Left colon (tissue), 2 donors: ENCODE results near the gene RFPL3. TPM values are rescaled to one million over a fixed set of nuclear protein-coding genes. Genes with fewer than 3 reads are reported as not detected.
"Not testable (repeated sequence)": the region's sequence is repeated elsewhere in the genome, so short reads cannot be mapped to it uniquely, and the experiment has no call there.

Source experiments
- ATAC-seq: fragments of 200-7000 bp; cut with Tn5 transposase; one replicate; pipeline ENCODE4 v1.9.1; 2020; ENCODE audit warnings: mild to moderate bottlenecking, moderate library complexity
- DNase-seq, 2 donors: peaks; one replicate each; pipeline ENCODE4 v3.0.0-alpha.2; 2020
- intact Hi-C, 2 donors: fragments of 100-400 bp; cut with DNase I in 1 of 2; cut with micrococcal nuclease in 1 of 2; formaldehyde crosslinking; loops; one replicate each; pipeline versions ENCODE4 v1.11.2 to v1.14.0; 2022; cut with DNase I, micrococcal nuclease
- long read RNA-seq: library from polyadenylated mRNA; unstranded; transcript quantifications from one replicate; pipeline ENCODE4 v2.0.0, GENCODE V29; 2021
- total RNA-seq, 2 donors: library from RNA; stranded (reverse); fragmentation: NEBNext Ultra II Directional; extraction: Animal tissue kit (Norgen Biotek cat#: 25700); gene quantifications; one replicate each; pipeline ENCODE4 v1.2.1, GENCODE V29; 2021
- donor health status: DM: no; HTN: no; CAD: no.
- donor health status: DM: yes; HTN: yes; CAD: no.

Gene RFPL3
- total RNA-seq = not detected
- long read RNA-seq = 0 reads

- DNase-seq, ATAC-seq, intact Hi-C loops: not testable (repeated sequence)
These were observed at the start of gene RFPL3 for GRCh38 chr22:32357567-32357966. Gene RFPL3 (plus strand): TSS chr22:32357867. CDS start chr22:32358072, 205 bp downstream.

DNA sequence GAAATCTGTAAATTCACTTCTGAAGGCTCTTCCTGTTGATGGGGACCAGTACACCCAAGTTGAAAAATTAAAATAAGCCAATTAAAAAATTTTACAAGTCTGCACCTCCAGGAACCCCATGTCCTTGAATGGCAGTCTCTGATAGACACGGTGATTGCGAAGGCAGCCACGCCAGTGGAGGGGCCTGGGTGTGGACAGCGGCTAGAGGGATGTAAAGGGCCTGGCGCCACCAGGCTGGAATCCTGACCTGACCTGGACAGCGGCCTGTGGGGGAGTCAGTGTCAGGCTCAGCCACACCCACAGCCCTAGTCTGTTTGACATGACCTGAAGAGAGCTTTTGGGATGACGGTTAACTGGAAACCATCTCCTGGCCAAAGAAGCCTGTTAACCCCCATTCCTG is 49.5 kb upstream of the RFPL3 start:
- intact Hi-C loops = no loop called here
- DNase-seq = no peak
- no peak for ATAC-seq

DNA sequence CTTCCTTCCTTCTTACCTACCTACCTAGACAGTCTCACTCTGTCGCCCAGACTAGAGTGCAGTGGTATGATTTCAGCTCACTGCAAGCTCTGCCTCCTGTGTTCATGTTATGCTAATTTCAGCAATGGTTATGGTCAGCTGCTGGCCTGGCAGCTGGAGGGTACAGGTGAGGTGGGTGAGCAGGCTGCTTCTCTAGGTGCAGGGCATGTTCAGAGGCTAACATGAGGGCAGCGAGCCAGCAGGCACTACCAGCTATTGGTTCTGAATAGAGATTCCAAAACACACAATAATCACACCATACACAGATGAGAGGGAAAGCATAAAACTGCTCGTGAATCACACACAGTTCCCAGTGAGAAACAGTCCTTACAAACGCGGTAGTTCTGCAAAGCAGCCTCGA is 48.7 kb upstream of the RFPL3 start:
- ATAC-seq (no peak), DNase-seq (no peak)
- intact Hi-C loops = no loop called here

GRCh38 chr22:32309585-32310251 is 47.9 kb upstream of the RFPL3 start:
- DNase-seq (no peak), ATAC-seq (no peak)
- intact Hi-C loops = no loop called here

DNA sequence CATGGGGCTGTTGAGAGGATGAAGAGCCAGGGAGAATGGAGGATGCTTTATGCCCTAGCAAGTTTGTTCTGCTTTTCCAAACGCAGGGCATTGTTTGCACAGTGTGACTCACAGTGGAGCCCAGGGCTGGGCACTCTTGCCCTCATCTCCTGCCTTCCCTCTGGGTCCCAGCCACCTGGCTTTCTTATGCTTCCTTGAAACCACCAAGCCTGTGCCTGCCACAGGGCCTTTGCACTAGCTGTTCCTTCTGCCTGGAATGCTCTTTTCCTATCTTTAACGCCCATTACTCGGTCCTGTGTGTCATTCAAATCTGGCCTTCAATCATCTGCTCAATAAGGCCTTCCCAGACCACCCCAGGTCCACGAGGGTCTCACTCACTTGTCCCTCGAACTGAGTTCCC is 46.9 kb upstream of the RFPL3 start:
- DNase-seq (no peak), ATAC-seq (no peak)
- intact Hi-C loops = no loop called here

DNA sequence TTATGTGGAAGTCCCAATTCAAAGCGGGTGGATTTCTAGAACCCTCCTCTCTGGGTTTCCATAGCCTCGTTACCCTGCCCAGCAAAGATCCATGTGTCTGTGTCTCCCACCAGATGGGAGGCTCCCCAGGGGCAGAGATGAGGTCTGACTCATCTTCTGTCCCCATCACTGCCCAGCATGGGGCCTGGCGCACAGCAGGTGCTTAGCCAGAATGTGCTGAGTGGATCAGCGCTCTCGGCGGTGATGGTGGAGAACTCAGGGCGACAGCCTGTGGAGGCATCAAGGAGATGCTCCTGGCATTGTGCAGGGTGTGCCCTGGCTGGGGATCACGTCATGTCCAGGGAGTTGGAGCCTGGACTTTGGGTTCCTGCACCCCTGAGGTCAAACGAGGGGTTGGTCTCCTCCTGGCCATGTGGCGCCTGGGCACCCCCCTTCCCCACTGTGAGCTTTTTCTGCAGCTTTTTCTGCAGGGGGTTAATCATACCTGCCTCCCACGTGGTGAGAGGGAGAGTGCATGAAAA is 46.1 kb upstream of the RFPL3 start:
- no peak for ATAC-seq
- DNase-seq = no peak
- intact Hi-C loops = no loop called here

GRCh38 chr22:32312748-32313147 is 44.9 kb upstream of the RFPL3 start:
- intact Hi-C loops = no loop called here
- DNase-seq (no peak), ATAC-seq (no peak)

- intact Hi-C loops = no loop called here
These were observed 44.1 kb upstream of the RFPL3 start for GRCh38 chr22:32313532-32313931.

DNA sequence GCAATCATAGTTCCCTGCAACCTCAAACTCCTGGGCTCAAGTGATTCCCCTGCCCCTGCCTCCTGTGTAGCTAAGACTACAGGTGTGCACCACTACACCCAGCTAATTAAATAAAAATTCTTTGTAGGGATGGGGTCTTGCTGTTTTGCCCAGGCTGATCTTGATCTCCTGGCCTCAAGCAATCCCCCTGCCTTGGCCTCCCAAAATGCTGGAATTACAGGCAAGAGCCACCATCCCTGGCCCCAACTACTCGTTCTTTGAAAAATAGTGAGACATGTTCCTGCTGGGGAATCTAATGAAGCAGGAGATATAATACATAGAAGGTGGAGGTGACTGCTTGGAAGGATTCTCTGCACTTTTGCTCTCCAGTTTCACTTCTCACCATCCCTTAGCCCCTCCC is 40.1 kb upstream of the RFPL3 start:
- intact Hi-C loops = no loop called here
- no peak for DNase-seq
- no peak for ATAC-seq

More at GRCh38 chr22:32313532-32313931, 44.1 kb upstream of the RFPL3 start:
- ATAC-seq (no peak), DNase-seq (no peak)

GRCh38 chr22:32318361-32318760 is 39.3 kb upstream of the RFPL3 start:
- DNase-seq = no peak
- intact Hi-C loops = no loop called here

DNA sequence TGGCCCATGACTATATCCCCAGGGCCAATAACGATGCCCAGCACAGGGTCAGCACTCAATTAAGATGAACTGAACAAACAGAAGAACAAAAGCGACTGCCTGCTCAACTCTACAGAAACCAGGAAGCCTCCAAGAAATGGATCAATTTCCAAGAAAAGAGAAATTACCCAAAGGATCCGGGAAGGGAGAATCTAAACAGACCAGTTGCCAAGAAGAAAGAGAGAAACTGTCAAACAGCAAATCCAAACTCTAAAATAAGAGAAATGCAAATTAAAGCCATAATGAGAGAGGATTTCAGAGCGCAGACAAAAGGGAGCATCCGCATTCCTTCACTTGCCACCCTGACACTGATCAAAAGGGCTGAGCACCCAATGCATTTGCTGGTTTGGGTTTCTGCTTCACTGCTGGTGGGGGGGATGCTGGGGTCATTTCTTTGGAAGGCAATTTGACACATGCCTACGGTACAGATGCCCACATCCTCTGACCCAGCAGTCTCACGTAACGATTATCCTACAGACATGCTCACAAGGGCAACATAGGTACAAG is 37.7 kb upstream of the RFPL3 start:
- DNase-seq (no peak), ATAC-seq (no peak)
- intact Hi-C loops = no loop called here

More at GRCh38 chr22:32318361-32318760, 39.3 kb upstream of the RFPL3 start:
- ATAC-seq = no peak

DNA sequence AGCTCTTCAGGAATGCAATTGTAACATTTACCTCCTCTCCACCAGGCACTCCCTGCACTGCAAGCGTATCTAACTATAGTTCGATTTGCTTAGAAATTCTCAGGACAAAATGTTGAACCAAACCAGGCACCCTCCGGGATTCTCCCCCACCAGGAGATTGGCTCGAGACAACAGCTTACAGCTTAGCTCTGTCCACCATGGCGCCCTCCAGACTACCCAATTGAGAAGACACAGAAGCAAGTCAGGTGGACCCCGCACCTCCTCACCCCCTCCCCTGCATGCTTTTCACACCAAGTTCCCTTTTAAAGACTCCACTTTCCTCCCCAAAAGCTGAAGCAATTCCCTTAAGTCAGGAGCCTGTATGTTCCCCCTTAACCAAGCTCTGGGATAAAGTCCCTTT is 34.7 kb upstream of the RFPL3 start:
- ATAC-seq = no peak
- no peak for DNase-seq
- intact Hi-C loops = no loop called here

DNA sequence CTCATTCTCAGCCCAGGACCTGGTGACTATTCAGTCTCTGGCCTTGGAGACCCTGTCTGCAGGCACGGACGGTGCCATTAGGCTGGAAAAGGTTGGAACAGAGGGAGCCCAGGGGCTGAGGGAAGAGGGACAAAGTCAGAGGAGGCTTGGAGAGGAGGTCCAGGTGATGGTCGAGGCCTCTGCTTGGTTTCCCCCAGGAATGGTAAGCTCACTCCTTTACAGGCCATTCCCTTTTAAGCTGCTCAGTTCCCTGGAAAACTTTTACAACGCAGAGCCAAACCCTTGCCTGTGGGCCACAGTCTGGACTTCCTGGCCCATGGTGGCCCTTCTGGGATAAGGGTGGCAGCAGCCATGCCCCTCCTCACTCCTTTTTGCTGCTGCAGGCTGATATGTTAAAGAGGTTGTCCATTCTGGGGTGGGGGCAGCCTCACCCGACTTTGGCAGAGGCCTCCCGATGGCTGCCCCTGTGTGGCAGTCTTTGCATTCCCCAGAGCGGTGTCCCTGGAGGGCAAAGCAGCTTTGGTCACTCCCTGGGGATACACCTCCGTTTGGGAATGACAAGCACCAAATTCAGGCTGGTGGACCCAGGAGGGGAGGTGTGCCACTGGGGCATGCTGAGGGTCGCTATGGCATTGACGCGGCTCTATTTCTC is 34.0 kb upstream of the RFPL3 start:
- intact Hi-C loops = no loop called here
- DNase-seq (no peak), ATAC-seq (no peak)

DNA sequence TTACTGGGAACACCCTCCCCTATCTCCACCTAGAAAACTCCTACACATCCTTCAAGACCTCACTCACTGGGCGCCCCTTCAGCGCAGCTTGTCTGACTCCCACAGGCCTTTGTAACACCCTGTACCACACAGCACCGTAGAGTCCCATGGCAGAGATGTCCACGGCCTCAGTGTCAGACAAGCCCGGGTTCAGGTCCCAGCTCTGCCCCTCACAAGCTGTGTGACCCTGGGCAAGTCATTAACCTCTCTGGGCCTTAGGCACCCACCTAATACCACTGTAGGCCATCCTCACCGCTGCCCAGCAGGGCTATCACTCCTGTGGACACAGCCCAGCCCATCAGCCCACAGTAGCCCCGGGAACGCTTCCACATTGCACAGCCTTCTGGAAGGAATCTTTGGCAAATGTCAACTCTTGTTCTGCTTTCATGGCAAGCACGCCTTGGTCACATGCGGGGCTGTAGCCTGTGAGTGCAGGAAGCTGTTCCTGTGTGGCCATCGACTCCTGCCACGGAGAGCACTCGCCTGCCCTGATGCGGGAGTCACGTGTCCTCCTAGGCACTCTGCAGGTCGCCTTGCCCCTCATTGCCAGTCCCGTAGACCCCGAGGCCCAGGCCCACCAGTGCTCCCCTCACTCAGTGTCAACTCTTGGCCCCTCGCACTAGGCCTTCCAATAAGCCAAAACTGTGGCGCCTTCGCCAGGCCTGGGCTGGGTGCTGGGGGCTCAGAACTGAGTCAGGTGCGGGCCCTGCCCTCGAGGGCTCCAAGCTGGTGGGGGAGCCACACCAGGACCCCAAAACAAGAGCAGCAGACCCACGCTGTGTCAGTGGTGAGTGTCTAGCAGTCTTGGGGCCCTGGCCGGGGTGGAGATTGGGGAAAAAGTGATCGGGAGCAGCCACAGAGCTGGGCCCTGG is 32.9 kb upstream of the RFPL3 start:
- ATAC-seq = no peak
- intact Hi-C loops = no loop called here
- DNase-seq = no peak

GRCh38 chr22:32325416-32325801 is 32.3 kb upstream of the RFPL3 start:
- ATAC-seq = no peak

DNA sequence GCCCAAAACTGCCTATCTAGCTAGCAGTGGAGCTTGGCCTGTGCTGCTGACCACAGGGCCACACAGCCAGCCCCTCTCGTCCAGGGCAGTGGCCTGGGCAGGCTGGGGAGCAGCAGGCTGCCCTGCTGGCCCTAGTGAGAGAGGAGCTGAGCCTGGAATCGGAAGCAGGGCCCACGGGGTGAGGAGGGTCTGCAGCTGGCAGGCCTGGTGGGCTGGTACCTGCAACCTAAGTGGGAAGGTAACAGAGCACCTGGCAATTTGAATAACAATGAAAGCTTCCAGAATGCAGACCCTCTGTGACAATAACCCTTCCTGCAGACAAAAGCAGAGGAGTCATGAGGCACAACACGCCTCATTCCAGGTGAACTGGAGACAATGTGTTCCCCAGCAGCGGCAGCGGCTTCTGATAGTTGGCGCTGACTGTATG is 31.8 kb upstream of the RFPL3 start:
- intact Hi-C loops = no loop called here
- ATAC-seq (no peak), DNase-seq (no peak)

More at GRCh38 chr22:32325416-32325801, 32.3 kb upstream of the RFPL3 start:
- intact Hi-C loops = no loop called here
- no peak for DNase-seq

GRCh38 chr22:32326647-32327046 is 31.0 kb upstream of the RFPL3 start:
- DNase-seq (no peak), ATAC-seq (no peak)
- intact Hi-C loops = no loop called here

DNA sequence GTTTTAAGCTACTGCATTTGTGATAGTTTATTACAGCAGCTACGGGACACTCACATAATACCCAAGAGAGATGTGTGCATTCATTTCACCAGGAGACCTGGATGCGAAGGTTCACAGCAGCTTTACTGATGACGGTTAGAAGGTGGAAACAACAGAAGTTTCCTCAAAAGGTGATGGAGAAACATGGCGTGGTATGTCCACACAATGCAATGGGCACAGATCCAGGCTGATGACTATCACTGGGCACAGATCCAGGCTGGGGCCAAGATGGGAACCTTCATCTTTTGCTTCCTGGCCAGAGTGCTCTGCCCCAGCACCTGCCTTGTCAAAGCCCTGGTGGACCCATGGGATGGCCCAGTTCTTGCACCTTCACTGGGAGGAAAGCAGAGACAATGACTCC is 30.6 kb upstream of the RFPL3 start:
- intact Hi-C loops = no loop called here
- no peak for ATAC-seq
- DNase-seq = no peak

GRCh38 chr22:32327596-32328171 is 30.0 kb upstream of the RFPL3 start:
- intact Hi-C loops = no loop called here
- DNase-seq = no peak
- ATAC-seq = no peak
